Measurements from ENCODE around the gene TERT. TPM values are rescaled to one million over a fixed set of nuclear protein-coding genes. Genes with fewer than 3 reads are reported as not detected.
"Not testable (repeated sequence)": the region's sequence is repeated elsewhere in the genome, so short reads cannot be mapped to it uniquely, and the experiment has no call there.

Gene TERT
- total and polyA plus RNA-seq, 2 of the 8 experiments (the other 6 are each of a cell fraction or from before 2014, with no cell fraction given) = 13.1 to 23.1 TPM

- TF ChIP-seq RAD21 (IDR thresholded peaks at IDR 0.05 in 1 of 2, conservative IDR thresholded peaks at IDR 0.05 in 1 of 2; ENCODE audit: low read depth in 2 of 2, low read length in 2 of 2) (no peak), TAF7 (optimal IDR thresholded peaks at IDR 0.05; ENCODE audit: borderline replicate concordance, low read depth, low read length) (no peak), RFX5 (IDR thresholded peaks at IDR 0.05; ENCODE audit: borderline replicate concordance, low read depth, low read length) (no peak), BCL11A (IDR thresholded peaks at IDR 0.05; ENCODE audit: low read depth in 2 of 2, low read length in 2 of 2) (no peak), TEAD4 (IDR thresholded peaks at IDR 0.05; ENCODE audit: low read depth, low read length) (no peak)
Observed at GRCh38 chr5:1291611-1292080, 3.2 kb downstream of the TERT start (continued).

- H3K4me3 ChIP-seq (ENCODE audit: extremely low read depth in 1 of 4, insufficient read depth in 2 of 4, low read depth in 3 of 4, low read length in 4 of 4); H3K4ac ChIP-seq (replicated peaks; ENCODE audit: insufficient read length, low read depth, low read length); POLR2A ChIA-PET (ENCODE audit: partially characterized antibody); H3K79me2 ChIP-seq (ENCODE audit: control insufficient read depth in 1 of 2, insufficient read depth in 2 of 2, low read length in 2 of 2); H3K14ac ChIP-seq (ENCODE audit: insufficient read length); H2AFZ ChIP-seq (ENCODE audit: low read length); H4K5ac ChIP-seq (ENCODE audit: insufficient read length, low read depth, low read length); H2BK20ac ChIP-seq (ENCODE audit: low read length); H3K27me3 ChIP-seq (replicated peaks in 1 of 4; ENCODE audit: control insufficient read depth in 3 of 4, extremely low read depth in 1 of 4, insufficient read depth in 3 of 4, low read length in 3 of 4); H4K8ac ChIP-seq (ENCODE audit: extremely low read depth, insufficient read depth, low read length); H2BK12ac ChIP-seq (ENCODE audit: low read depth, low read length); H3K36me3 ChIP-seq (ENCODE audit: control insufficient read depth in 2 of 4, insufficient read depth in 4 of 4, low read length in 3 of 4); H2AK5ac ChIP-seq (ENCODE audit: low read depth, low read length); H3K79me1 ChIP-seq (ENCODE audit: low read depth, low read length); FAIRE-seq; H2BK120ac ChIP-seq (replicated peaks; ENCODE audit: low read depth, low read length); H3K23ac ChIP-seq (ENCODE audit: insufficient read length); H3K27ac ChIP-seq (ENCODE audit: low read depth, low read length); H3K4me2 ChIP-seq (ENCODE audit: insufficient read depth in 1 of 2, low read depth in 2 of 2, low read length in 2 of 2); H3K56ac ChIP-seq (replicated peaks; ENCODE audit: insufficient read length, low read depth, low read length); CTCF ChIA-PET (ENCODE audit: partially characterized antibody); H3K9ac ChIP-seq (replicated peaks in 1 of 4; ENCODE audit: extremely low read depth in 1 of 4, low read depth in 3 of 4, low read length in 3 of 4); H2BK15ac ChIP-seq (ENCODE audit: low read length); H2BK5ac ChIP-seq (ENCODE audit: low read depth, low read length); H4K91ac ChIP-seq (replicated peaks; ENCODE audit: insufficient read length, low read length); H3K18ac ChIP-seq (ENCODE audit: extremely low read depth, low read length); H3K9me3 ChIP-seq (ENCODE audit: insufficient read depth in 2 of 2, low read depth in 1 of 2, low read length in 1 of 2): not testable (repeated sequence)
- Histone ChIP-seq H3K23me2 (ENCODE audit: low read depth, low read length) (peaks cover 14% of the 10 kb centered on the region; the same call in 1 of the 2 replicates), H4K20me1 (replicated peaks in 1 of 2; ENCODE audit: control insufficient read depth in 1 of 2, insufficient read depth in 2 of 2, low read length in 2 of 2) (peaks cover 4 to 19% of the 10 kb centered on the region in 2 experiments), H3K4me1 (replicated peaks in 1 of 4; ENCODE audit: control insufficient read depth in 3 of 4, insufficient read depth in 4 of 4, low read length in 3 of 4) (peaks cover 0 to 12% (median 6%) of the 10 kb centered on the region in 4 experiments; a peak in 5 of 7 replicates)
- 88% methylated on average over 15 of the region's 24 CpGs; no CpG with 5 or more reads in 1 of the 2 experiments for WGBS, 2 experiments (ENCODE audit: extremely low coverage in 1 of 2, insufficient coverage in 1 of 2, insufficient read length in 1 of 2, insufficient replicate concordance in 2 of 2, low coverage in 1 of 2, low lambda C conversion rate in 2 of 2, missing lambda C conversion rate in 1 of 2)
- peak in 1 of 2 experiments; percentile 33 for DNase-seq (ENCODE audit: low read depth in 1 of 2, low spot score in 2 of 2)
Observed at GRCh38 chr5:1290956-1291355, 3.9 kb downstream of the TERT start.
